ENCODE results near the gene SDC3. TPM values are rescaled to one million over a fixed set of nuclear protein-coding genes. Genes with fewer than 3 reads are reported as not detected.

Gene SDC3, protein sequence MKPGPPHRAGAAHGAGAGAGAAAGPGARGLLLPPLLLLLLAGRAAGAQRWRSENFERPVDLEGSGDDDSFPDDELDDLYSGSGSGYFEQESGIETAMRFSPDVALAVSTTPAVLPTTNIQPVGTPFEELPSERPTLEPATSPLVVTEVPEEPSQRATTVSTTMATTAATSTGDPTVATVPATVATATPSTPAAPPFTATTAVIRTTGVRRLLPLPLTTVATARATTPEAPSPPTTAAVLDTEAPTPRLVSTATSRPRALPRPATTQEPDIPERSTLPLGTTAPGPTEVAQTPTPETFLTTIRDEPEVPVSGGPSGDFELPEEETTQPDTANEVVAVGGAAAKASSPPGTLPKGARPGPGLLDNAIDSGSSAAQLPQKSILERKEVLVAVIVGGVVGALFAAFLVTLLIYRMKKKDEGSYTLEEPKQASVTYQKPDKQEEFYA
- 2.9 TPM for polyA plus RNA-seq (2012; ENCODE audit: insufficient read depth, insufficient read length, low read depth)

DNA sequence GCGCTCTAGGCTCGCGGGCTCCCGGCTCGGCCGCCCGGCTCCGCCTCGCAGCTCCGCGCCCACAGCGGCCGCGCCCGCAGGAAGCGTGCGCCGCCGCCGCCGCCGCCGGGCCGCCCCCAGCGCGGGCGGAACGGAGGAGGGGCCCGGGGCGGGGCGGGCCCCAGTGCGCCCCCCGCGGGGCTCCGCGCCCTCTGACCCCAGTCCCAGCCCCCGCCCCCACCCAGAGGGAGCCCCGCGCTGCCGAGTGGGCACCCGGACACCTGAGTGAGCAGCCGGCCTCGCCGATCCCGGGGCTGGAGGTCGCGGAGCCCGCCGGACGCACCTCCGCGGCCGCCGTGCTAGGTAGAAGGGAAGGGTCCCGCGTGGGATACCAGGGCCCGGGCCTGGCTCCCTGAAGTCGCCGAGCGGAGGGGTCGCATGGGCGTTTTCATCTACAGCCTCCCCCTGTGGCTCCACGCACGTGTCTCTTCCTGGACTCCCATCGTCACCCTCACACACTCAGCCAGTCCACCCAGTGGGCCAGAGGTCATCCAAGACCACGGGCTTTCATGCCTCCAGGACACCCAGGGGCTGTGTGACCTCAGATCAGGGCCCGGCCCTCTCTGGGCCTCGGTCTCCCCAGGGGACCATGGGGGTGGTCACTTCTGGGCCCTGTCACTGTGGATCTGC is at the start of gene SDC3:
TSS of gene SDC3 (minus strand) at position 63 of the 669 bp plus-strand sequence. CDS start 172 bp downstream, outside the sequence.
- Histone ChIP-seq H3K27me3 (no peaks in the 10 kb centered on the region), H3K4me1 (no peaks in the 10 kb centered on the region), H3K36me3 (no peaks in the 10 kb centered on the region), H3K4me3 (ENCODE audit: low read depth, low read length) (peak within 1 kb of the TSS; percentile 37), H3K9me3 (no peaks in the 10 kb centered on the region)
- TF ChIP-seq, protein P1, sequence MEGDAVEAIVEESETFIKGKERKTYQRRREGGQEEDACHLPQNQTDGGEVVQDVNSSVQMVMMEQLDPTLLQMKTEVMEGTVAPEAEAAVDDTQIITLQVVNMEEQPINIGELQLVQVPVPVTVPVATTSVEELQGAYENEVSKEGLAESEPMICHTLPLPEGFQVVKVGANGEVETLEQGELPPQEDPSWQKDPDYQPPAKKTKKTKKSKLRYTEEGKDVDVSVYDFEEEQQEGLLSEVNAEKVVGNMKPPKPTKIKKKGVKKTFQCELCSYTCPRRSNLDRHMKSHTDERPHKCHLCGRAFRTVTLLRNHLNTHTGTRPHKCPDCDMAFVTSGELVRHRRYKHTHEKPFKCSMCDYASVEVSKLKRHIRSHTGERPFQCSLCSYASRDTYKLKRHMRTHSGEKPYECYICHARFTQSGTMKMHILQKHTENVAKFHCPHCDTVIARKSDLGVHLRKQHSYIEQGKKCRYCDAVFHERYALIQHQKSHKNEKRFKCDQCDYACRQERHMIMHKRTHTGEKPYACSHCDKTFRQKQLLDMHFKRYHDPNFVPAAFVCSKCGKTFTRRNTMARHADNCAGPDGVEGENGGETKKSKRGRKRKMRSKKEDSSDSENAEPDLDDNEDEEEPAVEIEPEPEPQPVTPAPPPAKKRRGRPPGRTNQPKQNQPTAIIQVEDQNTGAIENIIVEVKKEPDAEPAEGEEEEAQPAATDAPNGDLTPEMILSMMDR (IDR thresholded peaks at IDR 0.05; ENCODE audit: low read depth, low read length): no peak
- no peak for DNase-seq

DNA sequence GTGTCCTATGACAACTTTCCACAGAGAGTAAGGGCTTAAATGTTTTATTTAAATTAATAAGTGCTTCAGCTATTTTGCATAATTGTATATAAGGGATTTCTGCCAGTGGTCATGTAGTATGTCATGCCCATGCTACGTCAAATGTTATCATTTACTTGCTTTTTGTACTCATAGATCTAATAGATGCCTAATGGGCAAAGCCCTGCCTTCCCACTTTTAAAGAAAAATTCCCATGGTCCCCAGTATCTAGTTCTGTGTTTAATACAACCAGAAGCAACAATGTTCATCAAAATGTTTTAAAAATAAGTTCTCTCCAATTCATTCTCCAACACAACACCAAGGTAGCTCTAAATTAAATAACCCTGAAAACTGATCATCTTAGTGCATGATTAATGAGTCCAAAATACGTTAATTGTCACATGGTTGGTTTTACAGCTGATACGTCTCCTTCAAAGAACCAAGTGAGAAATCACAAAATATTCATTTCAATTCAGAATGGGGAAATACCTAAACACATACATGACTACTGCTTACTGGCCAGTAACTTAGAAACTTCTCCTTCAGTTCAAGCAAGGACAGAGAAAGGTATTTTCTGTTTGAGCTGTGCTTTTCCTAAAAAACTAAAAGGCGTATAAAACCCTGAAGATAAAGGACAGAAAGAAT is 49.1 kb upstream of the SDC3 start:
- Histone ChIP-seq H3K27me3 (no peaks in the 10 kb centered on the region), H3K9me3 (no peaks in the 10 kb centered on the region), H3K36me3 (peaks cover 29% of the 10 kb centered on the region), H3K4me1 (no peaks in the 10 kb centered on the region), H3K4me3 (ENCODE audit: low read depth, low read length) (no peak overlapping the region)
- no peak for DNase-seq
- TF ChIP-seq, protein P1 (IDR thresholded peaks at IDR 0.05; ENCODE audit: low read depth, low read length): no peak

DNA sequence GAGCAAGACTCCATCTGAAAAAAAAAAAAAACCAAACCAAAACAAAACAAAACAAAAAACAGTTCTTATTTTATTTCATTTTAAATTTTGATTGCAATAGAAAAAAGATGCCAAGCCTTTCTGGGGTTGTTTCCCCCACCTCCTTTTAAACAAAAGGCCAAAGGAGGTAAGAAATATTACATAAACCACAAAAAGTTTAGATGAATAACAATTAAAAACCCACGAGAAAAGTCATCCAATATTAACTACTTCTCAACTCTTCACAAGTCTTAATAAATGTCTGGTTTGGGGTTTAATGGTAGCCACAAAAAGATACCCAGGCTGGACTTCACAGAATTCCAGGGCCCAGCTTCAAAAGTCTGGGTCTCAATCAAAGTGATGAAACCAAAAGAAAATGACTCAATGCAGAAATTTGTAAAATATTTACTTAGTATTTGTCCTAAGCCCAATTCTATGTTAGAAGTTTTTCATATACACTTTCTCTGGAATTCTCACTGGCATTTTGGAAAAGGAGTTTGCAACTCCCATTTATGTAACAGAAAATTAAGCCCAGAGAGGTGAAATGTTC is 47.0 kb upstream of the SDC3 start:
- TF ChIP-seq, protein P1 (IDR thresholded peaks at IDR 0.05; ENCODE audit: low read depth, low read length): no peak
- H3K4me3 ChIP-seq (ENCODE audit: low read depth, low read length): no peak overlapping the region
- no peaks in the 10 kb centered on the region for H3K27me3 ChIP-seq
- H3K9me3 ChIP-seq: no peaks in the 10 kb centered on the region
- H3K36me3 ChIP-seq: peaks cover 39% of the 10 kb centered on the region
- no peaks in the 10 kb centered on the region for H3K4me1 ChIP-seq
- no peak for DNase-seq

DNA sequence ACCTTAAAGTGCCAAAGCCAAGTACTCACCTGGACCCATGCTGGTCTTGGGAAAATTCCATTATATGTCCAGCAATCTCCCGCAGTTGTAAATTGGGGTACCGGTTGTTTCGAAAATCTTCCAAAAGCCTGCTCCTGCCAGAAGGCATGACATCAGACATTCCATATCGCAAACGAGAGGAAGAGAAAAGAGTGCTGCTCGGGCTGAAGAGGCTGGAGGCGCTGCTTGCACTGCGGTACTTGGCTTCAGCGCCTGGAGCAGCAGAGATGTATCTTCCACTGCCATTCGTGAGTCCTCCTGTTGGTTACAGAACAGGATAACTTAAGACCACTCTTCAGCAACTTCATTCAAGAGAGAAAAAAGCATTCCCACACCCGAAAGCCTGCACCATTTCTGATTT is 45.1 kb upstream of the SDC3 start:
- Histone ChIP-seq H3K4me3 (ENCODE audit: low read depth, low read length) (no peak overlapping the region), H3K36me3 (peaks cover 46% of the 10 kb centered on the region)
- TF ChIP-seq, protein P1 (IDR thresholded peaks at IDR 0.05; ENCODE audit: low read depth, low read length): no peak

DNA sequence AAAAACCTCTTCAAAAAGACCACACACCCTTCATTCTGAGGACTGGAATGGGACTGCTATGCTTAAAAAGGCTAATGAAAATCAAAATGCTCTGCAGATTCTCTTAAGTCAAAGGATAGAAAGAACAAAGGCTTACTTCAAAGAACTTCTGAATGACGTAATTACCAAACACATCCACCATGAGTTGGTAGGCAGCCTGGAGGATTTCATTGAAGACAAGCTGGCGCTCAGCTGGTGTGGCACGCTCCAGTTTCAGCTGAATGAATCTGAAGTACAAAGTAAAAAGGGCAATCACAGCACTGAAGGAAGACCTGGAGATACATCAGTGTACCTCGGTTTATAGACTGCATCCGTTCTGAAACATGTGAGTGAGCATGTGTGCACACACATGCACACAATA is 43.5 kb upstream of the SDC3 start:
- no peaks in the 10 kb centered on the region for H3K9me3 ChIP-seq
- no peak for DNase-seq
- no peak overlapping the region for H3K4me3 ChIP-seq (ENCODE audit: low read depth, low read length)
- no peaks in the 10 kb centered on the region for H3K27me3 ChIP-seq
- H3K36me3 ChIP-seq: peaks cover 54% of the 10 kb centered on the region
- H3K4me1 ChIP-seq: no peaks in the 10 kb centered on the region
- TF ChIP-seq, protein P1 (IDR thresholded peaks at IDR 0.05; ENCODE audit: low read depth, low read length): no peak

More for the DNA sequence above, 45.1 kb upstream of the SDC3 start:
- Histone ChIP-seq H3K27me3 (no peaks in the 10 kb centered on the region), H3K9me3 (no peaks in the 10 kb centered on the region), H3K4me1 (no peaks in the 10 kb centered on the region)
- DNase-seq: no peak
